NCI-H1417 (cell line): ENCODE results near the gene RAB40C.
"Not testable (repeated sequence)": the region's sequence is repeated elsewhere in the genome, so short reads cannot be mapped to it uniquely, and the experiment has no call there.

Source experiments
- DNase-seq, 3 experiments: peaks; one replicate each; lab custom pipeline; 2025; lab: John Stamatoyannopoulos, UW

Gene RAB40C

DNA sequence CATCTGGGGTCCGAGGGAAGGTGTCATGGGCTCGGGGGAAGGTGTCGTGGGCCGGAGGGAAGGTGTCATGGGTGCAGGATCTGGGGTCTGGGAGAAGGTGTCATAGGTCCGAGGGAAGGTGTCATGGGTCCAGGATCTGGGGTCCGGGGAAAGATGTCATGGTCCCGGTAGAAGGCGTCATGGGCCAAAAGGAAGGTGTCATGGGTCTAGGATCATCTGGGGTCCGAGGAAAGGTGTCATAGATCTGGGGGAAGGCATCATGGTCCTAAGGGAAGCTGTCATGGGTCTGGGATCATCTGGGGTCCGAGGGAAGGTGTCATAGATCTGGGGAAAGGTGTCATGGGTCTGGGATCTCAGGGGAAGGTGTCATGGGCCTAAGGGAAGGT lies 942 bp downstream of the RAB40C start:
- no peak for DNase-seq

DNA sequence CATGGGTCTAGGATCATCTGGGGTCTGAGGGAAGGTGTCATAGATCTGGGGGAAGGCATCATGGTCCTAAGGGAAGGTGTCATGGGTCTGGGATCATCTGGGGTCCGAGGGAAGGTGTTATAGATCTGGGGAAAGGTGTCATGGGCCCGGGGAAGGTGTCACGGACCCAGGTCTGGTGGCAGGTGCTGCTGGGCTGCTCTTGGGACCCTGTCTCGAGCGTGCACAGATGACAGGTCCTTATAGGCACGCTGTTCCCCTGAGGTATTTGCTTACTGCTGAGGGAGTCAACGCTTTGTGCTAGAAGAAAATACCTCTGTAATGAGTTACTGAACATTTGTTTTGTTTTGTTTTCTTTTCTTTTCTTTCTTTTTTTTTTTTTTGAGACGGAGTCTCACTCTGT lies 1.4 kb downstream of the RAB40C start:
- no peak for DNase-seq

DNA sequence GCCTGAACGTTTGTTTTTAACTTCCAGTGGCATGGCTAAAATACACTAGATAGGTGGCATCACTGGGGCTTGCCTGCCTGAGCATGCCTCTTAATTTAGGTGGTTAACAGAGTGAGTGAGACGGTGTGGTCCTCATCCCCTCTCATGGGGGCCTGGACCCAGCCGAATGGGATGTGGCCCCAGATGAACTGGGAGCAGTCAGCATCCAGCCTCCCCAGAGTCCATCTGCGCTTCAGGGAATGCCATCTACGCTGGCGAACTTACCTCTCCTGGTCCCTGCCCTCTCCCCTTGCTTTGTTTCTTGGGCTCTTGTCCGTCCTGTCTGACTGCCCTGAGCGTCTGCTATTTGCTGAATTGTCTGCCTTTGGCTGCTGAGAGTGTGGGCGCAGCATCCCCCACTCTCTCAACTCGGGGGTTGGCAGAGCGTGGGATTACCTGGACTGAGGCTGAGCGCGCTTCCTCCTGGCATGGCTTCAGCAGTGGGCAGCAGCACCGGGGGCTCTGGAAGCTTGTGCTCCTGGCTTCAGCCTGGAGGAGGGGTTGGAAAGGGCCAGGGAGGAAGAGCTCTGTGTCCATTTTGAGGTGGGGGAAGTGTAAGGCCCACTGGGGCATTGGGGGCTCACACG lies 2.1 kb downstream of the RAB40C start:
- DNase-seq: peak in 1 of 3 experiments; percentile 37

DNA sequence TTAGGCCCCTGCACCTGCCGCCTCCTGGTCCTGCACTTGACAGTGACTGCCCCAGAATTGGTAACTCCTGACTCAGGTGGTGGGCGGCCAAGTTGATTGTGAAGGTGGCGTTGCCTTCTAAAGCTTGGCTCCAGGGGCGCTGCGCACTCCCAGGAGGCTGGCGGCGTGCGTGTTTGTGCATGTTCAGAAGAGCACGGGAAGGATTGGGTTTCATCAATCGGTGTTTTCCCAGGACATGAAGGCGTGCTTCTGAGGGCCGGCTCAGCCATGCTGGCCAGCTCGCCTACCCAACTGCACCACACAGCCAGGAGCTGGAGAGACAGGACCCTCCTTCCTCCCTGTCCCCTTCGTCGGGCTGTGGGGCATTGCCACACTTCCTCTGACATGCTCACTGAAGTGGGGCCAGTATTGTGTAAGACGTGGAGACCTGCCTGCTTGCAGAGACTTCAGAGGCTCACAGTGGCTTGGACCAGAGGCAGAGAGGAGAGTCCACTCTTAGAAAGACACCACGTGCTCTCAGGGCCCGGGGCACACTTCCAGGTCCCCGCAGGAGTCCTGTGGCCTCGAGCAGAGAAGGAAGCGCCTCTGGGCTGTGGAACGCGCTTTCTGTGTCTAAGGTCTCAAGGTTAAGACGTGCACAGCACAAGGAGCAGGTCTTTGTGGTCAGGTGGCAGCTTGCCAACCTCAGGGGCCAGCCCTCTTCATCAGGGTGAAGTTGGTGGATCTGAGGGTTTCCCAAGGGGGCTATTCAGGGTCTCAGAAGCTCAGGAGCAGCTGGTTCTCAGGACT lies 2.8 kb downstream of the RAB40C start:
- DNase-seq: peak; percentile 72 to 90 (median 88)

DNA sequence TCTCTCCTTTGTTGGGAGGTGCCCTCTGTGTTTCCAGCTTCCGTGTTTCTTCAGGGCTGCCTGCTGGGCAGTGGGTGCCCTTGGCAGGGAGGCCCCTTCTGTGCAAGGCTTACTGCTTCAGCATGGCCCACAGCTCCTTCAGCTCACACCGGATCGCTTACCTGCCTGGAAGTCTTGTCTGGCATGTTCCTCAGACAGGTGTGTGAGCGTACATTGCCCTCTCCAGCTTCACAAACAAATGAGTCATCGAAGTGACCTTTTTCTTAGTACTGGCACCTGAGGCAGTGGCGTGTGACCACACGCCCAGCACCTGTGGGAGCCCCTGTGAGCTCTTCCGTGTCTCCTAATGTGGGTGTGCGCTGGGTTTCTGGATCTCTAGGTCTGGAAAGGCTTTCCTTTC lies 3.5 kb downstream of the RAB40C start:
- peak; percentile 63 to 82 (median 80) for DNase-seq

DNA sequence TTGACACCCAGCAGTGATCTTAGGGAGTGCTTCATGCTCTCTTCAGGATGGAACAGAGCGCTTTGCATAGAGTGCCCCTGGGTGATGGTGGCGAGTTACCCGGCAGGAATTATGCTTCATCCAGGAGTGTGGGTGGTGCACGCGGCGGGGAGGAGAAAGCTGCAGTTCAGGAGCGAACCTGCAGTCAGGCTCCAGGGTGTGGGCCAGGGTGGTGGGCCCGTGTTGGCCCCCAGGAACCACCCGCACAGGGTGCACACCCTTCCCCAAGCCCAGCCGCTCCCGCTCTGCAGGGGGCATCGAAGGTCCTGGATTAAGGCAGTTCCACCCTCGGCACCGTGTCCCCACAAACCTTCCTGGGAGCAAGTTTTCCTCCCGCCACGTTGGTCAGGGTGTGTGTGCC lies 3.9 kb downstream of the RAB40C start:
- no peak for DNase-seq

DNA sequence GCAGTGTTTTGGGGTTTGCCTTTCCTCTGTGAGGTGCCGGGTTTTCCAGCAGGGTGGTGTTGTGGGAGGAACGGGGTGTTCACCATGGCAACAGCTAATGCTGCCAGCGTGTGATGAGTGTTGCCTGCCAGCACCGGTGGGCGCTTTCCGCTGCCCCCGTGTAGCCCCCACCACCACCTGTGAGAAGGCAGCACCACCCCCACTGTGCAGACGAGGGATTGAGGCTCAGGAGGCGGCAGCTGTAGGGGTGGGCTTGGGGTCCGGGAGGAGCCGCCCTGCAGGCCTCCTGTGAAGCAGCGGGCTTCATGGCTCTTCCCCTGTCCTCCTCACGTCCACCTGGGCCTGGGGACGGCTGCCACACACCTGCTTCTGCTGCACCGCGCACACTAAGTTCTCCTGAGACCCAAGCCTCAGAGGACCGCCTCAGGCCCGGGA lies 5.2 kb downstream of the RAB40C start:
- DNase-seq: peak in 1 of 3 experiments; percentile 9

DNA sequence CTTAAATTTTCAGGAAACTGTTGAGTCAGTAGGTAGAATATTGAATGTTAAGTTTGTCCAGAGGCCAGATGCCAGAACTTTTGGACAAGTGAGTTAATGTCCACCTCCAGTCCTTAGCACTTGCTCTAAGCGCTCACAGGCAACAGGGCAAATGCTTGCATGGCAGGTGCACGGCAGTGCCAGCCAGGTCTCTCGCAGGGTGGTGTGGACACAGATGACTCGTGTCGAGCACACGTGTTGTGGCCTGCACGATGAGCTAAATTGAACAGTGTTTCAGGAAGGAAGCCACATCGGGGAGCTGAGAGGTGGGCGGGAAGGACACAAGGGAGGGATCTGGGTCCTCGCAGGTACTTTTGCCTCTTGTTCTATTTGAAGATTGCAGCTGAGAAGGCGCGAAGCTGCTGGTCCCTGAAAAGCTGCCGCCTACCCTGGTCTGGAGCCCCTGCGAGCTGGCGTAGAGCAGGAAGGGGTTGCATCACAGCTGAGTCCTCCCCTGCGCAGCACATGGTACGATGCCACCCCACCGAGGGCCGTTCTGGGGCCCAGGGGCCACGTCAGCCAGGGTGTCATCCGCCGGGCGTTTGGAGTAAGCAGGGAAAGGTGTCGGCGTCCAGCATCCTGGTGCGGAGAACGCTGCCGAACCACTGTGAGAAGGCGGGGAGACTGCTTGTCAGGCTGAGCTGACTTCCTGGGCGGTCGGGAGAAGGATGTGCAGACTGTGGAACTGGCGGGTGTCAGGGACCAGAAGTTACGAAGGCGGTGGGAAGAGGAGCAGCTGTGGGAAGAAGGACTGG lies 6.3 kb downstream of the RAB40C start:
- peak in 1 of 3 experiments; percentile 37 for DNase-seq

DNA sequence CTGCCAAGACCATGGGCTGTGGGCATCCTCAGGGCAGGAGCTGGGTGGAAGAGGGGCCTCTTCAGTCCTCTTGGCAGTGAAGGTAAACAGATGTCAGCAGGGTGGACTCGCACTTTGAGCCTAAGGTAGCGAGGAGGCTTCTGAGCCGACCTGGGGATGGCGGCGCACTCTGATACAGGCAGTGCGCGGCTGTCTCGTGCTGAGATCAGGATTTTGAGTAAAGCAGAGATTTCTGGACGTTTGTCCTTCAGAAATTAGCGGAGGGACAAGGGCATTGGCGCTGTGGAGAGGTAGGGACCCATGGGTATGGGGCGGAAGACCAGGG lies 6.8 kb downstream of the RAB40C start:
- no peak for DNase-seq

DNA sequence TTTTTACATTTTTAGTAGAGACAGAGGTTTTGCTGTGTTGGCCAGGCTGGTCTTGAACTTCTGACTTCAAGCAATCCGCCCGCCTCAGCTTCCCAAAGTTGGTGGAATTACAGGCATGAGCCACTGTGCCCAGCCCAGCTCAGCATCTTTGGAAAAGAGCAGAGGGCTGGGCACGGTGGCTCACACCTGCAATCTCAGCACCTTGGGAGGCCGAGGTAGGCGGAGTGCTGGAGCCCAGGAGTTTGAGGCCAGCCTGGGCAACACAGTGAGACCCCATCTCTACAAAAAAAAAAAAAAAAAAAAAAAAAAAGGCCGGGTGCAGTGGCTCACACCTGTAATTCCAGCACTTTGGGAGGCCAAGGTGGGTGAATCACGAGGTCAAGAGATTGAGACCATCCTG lies 7.8 kb downstream of the RAB40C start:
- not testable (repeated sequence) for DNase-seq

DNA sequence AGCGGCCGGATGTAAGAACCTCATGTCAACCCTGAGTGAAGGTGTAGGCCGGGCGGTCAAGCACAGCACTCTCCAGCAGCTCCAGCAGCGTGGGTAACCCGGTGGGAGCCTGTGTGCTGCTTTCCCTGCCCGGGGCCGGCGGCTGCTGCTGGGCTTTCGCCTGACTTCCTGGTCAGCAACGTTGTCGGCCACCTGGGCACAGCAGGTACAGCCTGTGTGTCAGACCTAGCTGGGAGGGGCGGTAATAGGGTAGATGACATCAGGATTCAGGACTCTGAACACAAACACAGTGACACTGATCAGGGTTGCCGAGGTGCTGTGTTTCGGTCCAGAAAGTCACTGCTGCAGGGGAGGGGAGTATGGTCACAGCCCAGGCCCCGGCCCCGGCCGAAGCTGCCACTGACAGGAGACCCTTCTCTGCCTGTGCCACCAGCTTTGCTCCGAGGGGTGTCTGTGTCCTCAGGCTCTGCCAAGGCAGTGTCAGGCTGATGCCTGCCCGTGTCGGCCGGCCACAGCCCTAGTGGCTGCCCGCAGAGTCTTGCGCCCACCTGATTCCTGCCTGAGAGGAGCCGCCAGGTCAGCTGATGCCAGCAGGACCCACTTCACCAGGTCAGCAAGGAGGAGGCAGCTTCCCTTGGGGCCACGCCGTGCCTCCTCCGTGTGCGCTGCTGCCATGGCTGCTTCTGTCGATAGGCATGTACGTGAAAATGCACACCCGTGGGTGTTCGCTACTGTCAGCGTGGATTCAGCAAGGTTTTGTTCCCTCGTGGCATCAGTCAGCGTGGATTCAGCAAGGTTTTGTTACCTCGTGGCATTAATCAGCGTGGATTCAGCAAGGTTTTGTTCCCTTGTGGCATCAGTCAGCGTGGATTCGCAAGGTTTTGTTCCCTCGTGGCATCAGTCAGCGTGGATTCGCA lies 9.2 kb downstream of the RAB40C start:
- no peak for DNase-seq

DNA sequence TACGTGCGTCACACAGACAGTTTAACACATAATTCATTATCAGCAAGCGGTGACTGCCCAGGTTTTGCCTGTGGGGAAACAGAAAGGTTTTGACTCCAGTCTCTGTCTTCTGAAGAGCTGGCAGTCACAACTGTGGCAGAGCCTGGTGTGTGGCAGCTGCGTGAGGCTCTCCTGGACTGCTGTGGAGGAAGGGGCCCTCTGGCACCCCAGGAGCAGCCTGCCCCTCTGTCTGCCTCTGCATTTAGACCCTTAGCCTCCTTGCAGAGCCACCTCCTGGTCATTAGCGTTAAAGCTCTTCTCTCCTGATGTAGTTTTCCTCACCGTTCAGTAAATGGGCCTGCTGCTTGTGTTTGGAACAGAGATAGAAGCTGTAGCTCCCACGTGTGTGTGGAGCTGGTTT lies 10.9 kb downstream of the RAB40C start:
- peak in 1 of 3 experiments; percentile 6 for DNase-seq

DNA sequence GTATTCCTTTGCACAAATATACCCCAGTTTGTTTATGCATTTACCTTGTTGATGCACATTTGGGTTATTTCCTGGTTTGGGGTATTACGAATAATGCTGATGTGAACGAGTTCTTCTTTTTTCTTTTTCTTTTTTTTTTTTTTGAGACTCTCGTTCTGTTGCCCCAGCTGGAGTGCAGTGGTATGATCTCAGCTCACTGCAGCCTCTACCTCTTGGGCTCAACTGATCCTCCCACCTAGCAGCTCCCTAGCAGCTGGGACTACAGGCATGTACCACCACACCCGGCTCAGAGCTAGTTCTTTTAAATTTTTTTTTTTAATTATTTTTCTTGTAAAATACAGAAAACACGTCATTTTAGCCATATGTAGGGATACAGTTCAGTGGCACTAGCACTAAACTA lies 14.1 kb downstream of the RAB40C start:
- no peak for DNase-seq

DNA sequence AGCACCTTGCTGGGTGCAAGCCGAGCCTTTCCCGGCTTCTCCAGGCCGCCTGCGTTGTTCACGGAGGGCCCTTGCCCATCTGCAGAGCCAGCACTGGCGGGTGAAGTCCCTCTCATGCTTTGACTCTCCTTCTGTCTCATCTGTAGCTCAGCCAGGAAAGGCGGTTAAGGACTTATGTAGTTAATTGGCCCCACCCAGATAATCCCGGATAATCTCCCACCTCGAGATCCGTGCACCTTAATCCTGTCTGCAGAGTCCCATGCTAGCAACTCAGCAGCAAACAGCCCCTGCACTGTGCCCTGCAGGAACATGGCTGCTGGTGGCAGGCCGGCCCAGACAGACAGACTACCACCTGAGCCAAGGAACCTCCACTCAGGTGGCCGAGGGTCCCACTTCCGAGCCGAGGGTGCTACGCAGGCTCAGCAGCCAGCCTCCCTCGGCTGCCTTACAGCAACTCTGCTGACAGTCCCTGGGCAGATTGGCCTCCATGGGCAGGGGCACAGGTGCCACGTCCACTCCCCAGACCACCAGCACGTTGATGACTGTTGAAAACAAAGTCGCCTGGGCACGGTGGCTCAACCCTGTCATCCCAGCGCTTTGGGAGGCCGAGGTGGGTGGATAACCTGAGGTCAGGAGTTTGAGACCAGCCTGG lies 16.9 kb downstream of the RAB40C start:
- DNase-seq: no peak

DNA sequence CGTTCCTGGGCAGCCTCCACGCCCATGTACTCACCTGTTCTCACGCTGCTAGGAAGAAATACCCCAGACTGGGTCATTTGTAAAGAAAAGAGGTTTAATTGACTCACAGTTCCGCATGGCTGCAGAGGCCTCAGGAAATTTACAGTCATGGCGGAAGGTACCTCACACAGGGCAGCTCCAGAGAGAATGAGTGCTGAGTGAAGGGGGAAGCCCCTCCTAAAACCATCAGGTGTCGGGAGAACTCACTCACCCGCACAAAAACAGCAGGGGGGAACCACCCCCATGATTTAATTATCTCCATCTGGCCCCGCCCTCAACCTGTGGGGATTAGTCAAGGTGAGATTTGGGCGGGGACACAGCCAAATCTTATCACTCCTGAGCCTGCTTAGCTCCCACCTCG lies 18.2 kb downstream of the RAB40C start:
- peak in 2 of 3 experiments; percentile 37 to 43 for DNase-seq

DNA sequence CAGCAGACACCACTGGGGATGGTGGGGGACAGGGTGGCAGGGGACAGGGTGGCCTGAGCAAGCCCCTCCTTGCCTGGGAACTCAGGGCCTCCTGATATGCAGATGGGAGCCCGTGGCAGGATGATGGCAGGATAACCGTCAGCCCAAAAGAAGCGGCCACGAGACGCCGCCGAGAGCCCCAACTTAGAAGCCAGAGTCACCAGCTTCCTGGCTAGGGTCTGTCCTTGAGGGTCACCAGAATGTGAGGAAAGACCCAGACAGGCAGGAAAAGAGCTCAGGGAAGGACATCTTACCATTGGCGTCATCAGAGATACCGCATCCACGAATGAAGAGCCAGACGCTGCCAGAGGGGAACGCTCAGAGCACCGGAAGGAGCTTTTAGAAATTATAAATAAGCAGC lies 19.4 kb downstream of the RAB40C start:
- DNase-seq: no peak

DNA sequence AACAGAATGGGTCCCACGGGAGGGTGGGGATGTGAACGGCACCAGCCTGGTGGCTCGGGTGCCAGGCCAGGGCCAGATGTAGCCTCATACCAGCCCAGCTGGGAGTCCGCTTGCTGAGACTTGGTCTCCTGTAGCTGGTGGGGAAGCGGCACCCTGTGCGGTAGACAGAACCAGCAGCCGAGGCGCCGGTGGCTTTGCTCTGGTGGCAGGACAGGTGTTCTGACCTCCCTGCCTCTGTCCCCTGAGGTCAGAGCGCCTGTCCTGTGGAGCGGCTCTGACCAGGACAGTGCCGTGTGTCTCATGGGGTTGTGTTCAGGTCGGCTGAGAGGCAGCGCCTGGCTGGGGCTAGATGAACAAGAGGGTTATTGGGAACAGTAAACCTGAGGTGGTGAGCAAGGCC lies 20.1 kb downstream of the RAB40C start:
- DNase-seq: no peak

DNA sequence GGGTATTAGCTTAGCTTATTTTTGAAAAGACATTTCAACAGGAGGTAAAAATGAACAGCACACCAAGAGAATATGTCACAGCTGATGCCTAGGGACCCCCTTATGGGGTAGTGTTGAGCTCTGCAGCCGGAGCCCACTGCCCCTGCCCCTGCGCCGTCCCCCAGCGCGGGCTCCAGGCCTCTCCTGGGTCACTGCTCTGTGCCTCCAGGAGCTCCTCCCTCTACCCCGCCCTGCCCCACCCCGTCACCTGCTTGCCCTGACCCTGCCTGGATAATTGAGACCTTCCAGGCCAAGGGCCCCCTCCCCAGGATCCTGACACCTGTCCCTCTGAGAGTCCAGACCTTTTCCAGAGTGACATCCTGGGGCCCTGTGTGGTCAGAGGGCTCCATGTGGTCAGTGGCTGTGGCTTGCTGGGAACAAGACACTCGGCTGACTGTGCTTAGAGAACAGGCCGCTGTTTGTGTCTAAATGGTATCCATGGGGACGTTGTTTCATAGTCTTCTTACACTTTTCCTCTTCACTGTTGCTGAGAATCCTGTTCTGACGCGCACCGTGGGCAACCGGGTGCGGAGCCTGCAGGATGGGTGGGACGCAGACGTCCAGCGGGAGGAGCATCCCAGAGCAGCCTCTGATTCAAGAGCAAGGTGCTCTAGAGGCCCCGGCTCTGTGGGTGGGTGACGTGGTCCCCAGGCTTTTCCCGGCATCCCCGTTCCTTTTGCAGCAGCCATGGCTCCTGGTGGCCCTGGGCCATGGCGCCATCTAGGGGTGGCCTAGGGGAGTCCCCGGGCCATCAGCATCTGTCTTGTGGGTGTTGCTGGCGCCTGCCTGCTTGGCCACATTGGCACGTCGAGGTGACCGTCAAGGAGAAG lies 20.9 kb downstream of the RAB40C start:
- DNase-seq: peak; percentile 31 to 53 (median 53)

DNA sequence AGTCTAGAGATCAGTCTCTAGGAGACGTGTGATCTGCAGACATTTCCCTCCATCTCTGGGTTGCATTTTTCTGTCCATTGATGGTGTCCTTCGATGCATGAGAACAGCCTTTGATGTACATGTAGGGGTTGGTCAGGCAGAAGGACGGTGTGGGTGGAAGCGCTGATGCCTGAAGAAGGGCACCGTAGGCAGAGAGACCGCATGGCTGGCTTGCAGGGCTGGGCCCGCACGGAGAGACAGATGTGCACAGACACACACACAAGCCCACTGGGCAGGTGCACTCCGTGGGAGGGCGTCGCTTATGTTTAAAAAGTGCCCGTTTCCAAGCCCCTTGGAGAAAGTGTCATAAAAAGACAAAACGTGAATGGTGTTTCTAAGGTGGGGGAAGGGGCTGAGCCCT lies 25.3 kb downstream of the RAB40C start:
- DNase-seq: no peak
